ENCODE data around the gene CLP1.
A peak's percentile ranks its signal among the peaks of the same experiment; 100 is the strongest.
"Not testable (repeated sequence)": the region's sequence is repeated elsewhere in the genome, so short reads cannot be mapped to it uniquely, and the experiment has no call there.

CLP1 gene

GRCh38 chr11:57651408-57651807 is 6.2 kb upstream of the CLP1 start:
- intact Hi-C loops (cut with DNase I), result no loop called here
- no peak for DNase-seq

GRCh38 chr11:57652230-57652629 is 5.3 kb upstream of the CLP1 start:
- intact Hi-C loops (cut with DNase I); DNase-seq: not testable (repeated sequence)

- intact Hi-C loops (cut with DNase I), result no loop called here
Observed at GRCh38 chr11:57652662-57653061, 4.9 kb upstream of the CLP1 start.

GRCh38 chr11:57653163-57653562 is 4.4 kb upstream of the CLP1 start:
- intact Hi-C loops (cut with DNase I), result no loop called here
- DNase-seq, result no peak

More at GRCh38 chr11:57652662-57653061, 4.9 kb upstream of the CLP1 start:
- DNase-seq, result no peak

- no peak for DNase-seq
- intact Hi-C loops (cut with DNase I), result loop anchor here (1.0 to 5.0 kb wide), 2 partner anchors 10 to 920 kb away; partner anchors contain the start of genes LPXN and ZFP91
Observed at GRCh38 chr11:57656885-57657193, 723 bp upstream of the CLP1 start.

GRCh38 chr11:57658023-57658361 is 430 bp downstream of the CLP1 start:
- intact Hi-C loops (cut with DNase I), result loop anchor here (5.0 kb wide), 1 partner anchor 919 kb away; the partner anchor contains the start of genes LPXN and ZFP91
- DNase-seq, result no peak

GRCh38 chr11:57659669-57660068 is 2.1 kb downstream of the CLP1 start:
- no peak for DNase-seq
- intact Hi-C loops (cut with DNase I), result loop anchor here (5.0 kb wide), 1 partner anchor 918 kb away; the partner anchor contains the start of genes LPXN and ZFP91

- intact Hi-C loops (cut with DNase I), result no loop called here
- no peak for DNase-seq
Observed at GRCh38 chr11:57662893-57663292, 5.3 kb downstream of the CLP1 start.

- DNase-seq, result no peak
- intact Hi-C loops (cut with DNase I), result no loop called here
Observed at GRCh38 chr11:57663975-57664374, 6.4 kb downstream of the CLP1 start.

GRCh38 chr11:57667117-57667735 is 9.7 kb downstream of the CLP1 start:
- intact Hi-C loops (cut with DNase I), result loop anchor here (1.0 to 5.0 kb wide), 3 partner anchors 10 to 135 kb away; partner anchors contain the start of genes CLP1, MED19 and TMX2
- DNase-seq, result peak; percentile 94 to 99 (median 98)

GRCh38 chr11:57667736-57668433 is 10.3 kb downstream of the CLP1 start, which contains the start of gene ZDHHC5:
Gene ZDHHC5, plus strand, starts transcription at chr11:57668114. Its CDS starts 4,977 bp downstream, at chr11:57673091.
- intact Hi-C loops (cut with DNase I), result loop anchor here (1.0 to 5.0 kb wide), 3 partner anchors 11 to 134 kb away; partner anchors contain the start of genes CLP1, MED19 and TMX2
- DNase-seq, result peak; percentile 98 to 100 (median 99)

- DNase-seq, result peak in 5 of 42 donors; percentile 13 to 43 (median 23)
Observed at GRCh38 chr11:57668434-57668782, 10.8 kb downstream of the CLP1 start.

GRCh38 chr11:57674251-57674650 is 16.7 kb downstream of the CLP1 start:
- intact Hi-C loops (cut with DNase I), result no loop called here
- DNase-seq, result no peak

More at GRCh38 chr11:57668434-57668782, 10.8 kb downstream of the CLP1 start:
- intact Hi-C loops (cut with DNase I), result loop anchor here (5.0 kb wide), 2 partner anchors 44 to 134 kb away; partner anchors contain the start of genes MED19 and TMX2

- no peak for DNase-seq
Observed at GRCh38 chr11:57675176-57675941, 17.8 kb downstream of the CLP1 start.

GRCh38 chr11:57679396-57679795 is 21.8 kb downstream of the CLP1 start:
- no peak for DNase-seq

More at GRCh38 chr11:57675176-57675941, 17.8 kb downstream of the CLP1 start:
- intact Hi-C loops (cut with DNase I), result no loop called here

GRCh38 chr11:57680552-57680874 is 23.0 kb downstream of the CLP1 start:
- intact Hi-C loops (cut with DNase I), result no loop called here
- DNase-seq, result peak in 5 of 42 donors; percentile 15 to 56 (median 31)

More at GRCh38 chr11:57679396-57679795, 21.8 kb downstream of the CLP1 start:
- intact Hi-C loops (cut with DNase I), result no loop called here

GRCh38 chr11:57681168-57681567 is 23.6 kb downstream of the CLP1 start:
- no peak for DNase-seq
- intact Hi-C loops (cut with DNase I), result no loop called here

GRCh38 chr11:57690474-57690873 is 32.9 kb downstream of the CLP1 start:
- intact Hi-C loops (cut with DNase I), result not testable (repeated sequence)

GRCh38 chr11:57698843-57699365 is 41.3 kb downstream of the CLP1 start:
- intact Hi-C loops (cut with DNase I), result no loop called here
- no peak for DNase-seq

More at GRCh38 chr11:57690474-57690873, 32.9 kb downstream of the CLP1 start:
- not testable (repeated sequence) for DNase-seq
